SK-N-MC (cell line): ENCODE results near the gene RACGAP1.

Experiments used
- DNase-seq: peaks from one replicate; pipeline ENCODE4 v3.0.0-alpha.2; 2011; ENCODE audit warnings: low read depth, low spot score
- H3K27ac ChIP-seq: fragments of 200-600 bp; sonication (generic); 2 replicates; pipeline ENCODE4 v1.5.1; 2016; ENCODE audit warnings: mixed run types
- H3K36me3 ChIP-seq: fragments of 200-600 bp; sonication (generic); 2 replicates; pipeline ENCODE4 v1.6.1; 2017; ENCODE audit warnings: antibody characterized with exemption, low read length, mixed read lengths; ENCODE audit not compliant: insufficient read depth
- H3K4me3 ChIP-seq: fragments of 200-600 bp; sonication (generic); 2 replicates; pipeline ENCODE4 v1.5.1; 2016
- H3K9ac ChIP-seq: fragments of 200-600 bp; sonication (generic); 2 replicates; pipeline ENCODE4 v1.8.0; 2017; ENCODE audit warnings: mixed run types, mixed read lengths; ENCODE audit not compliant: insufficient read length
- H3K9me3 ChIP-seq: fragments of 200-600 bp; sonication (generic); 2 replicates; pipeline ENCODE4 v1.6.1; 2017; ENCODE audit warnings: low read depth, mild to moderate bottlenecking, antibody characterized with exemption, low read length, moderate library complexity, mixed read lengths
- EZH2 ChIP-seq: fragments of 200-600 bp; sonication (generic); IDR thresholded peaks from one replicate; pipeline ENCODE4 v1.6.1; 2017; ENCODE audit warnings: antibody characterized with exemption
- FOXP2 ChIP-seq: optimal IDR thresholded peaks from 2 replicates; pipeline ENCODE3; 2011; ENCODE audit warnings: mild to moderate bottlenecking, moderate library complexity; ENCODE audit not compliant: insufficient read depth; ENCODE audit errors: extremely low read length, control extremely low read depth
- POLR2AphosphoS5 ChIP-seq: IDR thresholded peaks from 2 replicates; pipeline ENCODE4 v1.6.1; 2012; ENCODE audit warnings: mild to moderate bottlenecking, low read depth, low read length, borderline replicate concordance

The RACGAP1 gene

GRCh38 chr12:49982246-49983087, 42.8 kb downstream of the RACGAP1 start:
- Histone ChIP-seq H3K4me3 (no peak overlapping the region), H3K9ac (no peak overlapping the region), H3K9me3 (no peaks in the 10 kb centered on the region), H3K36me3 (peaks cover 5% of the 10 kb centered on the region), H3K27ac (no peak overlapping the region)
- TF ChIP-seq POLR2AphosphoS5 (no peak), FOXP2 (no peak), EZH2 (no peak)
- no peak for DNase-seq

GRCh38 chr12:49980501-49981349, 44.6 kb downstream of the RACGAP1 start:
- TF ChIP-seq POLR2AphosphoS5 (no peak), FOXP2 (no peak), EZH2 (no peak)
- no peak for DNase-seq
- Histone ChIP-seq H3K27ac (no peak overlapping the region), H3K4me3 (no peak overlapping the region), H3K9ac (no peak overlapping the region), H3K9me3 (no peaks in the 10 kb centered on the region), H3K36me3 (no peaks in the 10 kb centered on the region)

GRCh38 chr12:49979791-49980190, 45.5 kb downstream of the RACGAP1 start:
- no peak for TF ChIP-seq EZH2
- TF ChIP-seq POLR2AphosphoS5 = no peak
- no peak for TF ChIP-seq FOXP2
- DNase-seq = no peak

GRCh38 chr12:49979016-49979586, 46.2 kb downstream of the RACGAP1 start:
- DNase-seq = no peak
- no peak overlapping the region for H3K9ac ChIP-seq
- TF ChIP-seq FOXP2 = no peak
- TF ChIP-seq EZH2 = no peak
- no peak for TF ChIP-seq POLR2AphosphoS5

More at GRCh38 chr12:49979791-49980190, 45.5 kb downstream of the RACGAP1 start:
- Histone ChIP-seq H3K4me3 (no peak overlapping the region), H3K9ac (no peak overlapping the region), H3K9me3 (no peaks in the 10 kb centered on the region), H3K27ac (no peak overlapping the region), H3K36me3 (no peaks in the 10 kb centered on the region)

GRCh38 chr12:49978125-49978524, 47.2 kb downstream of the RACGAP1 start:
- no peak overlapping the region for H3K27ac ChIP-seq

More at GRCh38 chr12:49979016-49979586, 46.2 kb downstream of the RACGAP1 start:
- H3K36me3 ChIP-seq = no peaks in the 10 kb centered on the region
- H3K4me3 ChIP-seq = no peak overlapping the region
- no peaks in the 10 kb centered on the region for H3K9me3 ChIP-seq
- H3K27ac ChIP-seq = no peak overlapping the region

GRCh38 chr12:49976557-49976956, 48.7 kb downstream of the RACGAP1 start:
- TF ChIP-seq EZH2 = no peak
- no peak for TF ChIP-seq POLR2AphosphoS5
- no peak for TF ChIP-seq FOXP2
- Histone ChIP-seq H3K27ac (no peak overlapping the region), H3K4me3 (no peak overlapping the region), H3K9me3 (no peaks in the 10 kb centered on the region), H3K36me3 (no peaks in the 10 kb centered on the region), H3K9ac (no peak overlapping the region)
- no peak for DNase-seq

More at GRCh38 chr12:49978125-49978524, 47.2 kb downstream of the RACGAP1 start:
- Histone ChIP-seq H3K9me3 (no peaks in the 10 kb centered on the region), H3K4me3 (no peak overlapping the region), H3K9ac (no peak overlapping the region), H3K36me3 (no peaks in the 10 kb centered on the region)
- TF ChIP-seq EZH2 (no peak), FOXP2 (no peak), POLR2AphosphoS5 (no peak)
- DNase-seq = no peak

GRCh38 chr12:49975318-49975761, 50.0 kb downstream of the RACGAP1 start:
- H3K9ac ChIP-seq = no peak overlapping the region
- no peaks in the 10 kb centered on the region for H3K36me3 ChIP-seq
- no peak for DNase-seq
- no peak overlapping the region for H3K4me3 ChIP-seq
- H3K9me3 ChIP-seq = no peaks in the 10 kb centered on the region
- H3K27ac ChIP-seq = no peak overlapping the region
- TF ChIP-seq EZH2 = no peak
- TF ChIP-seq POLR2AphosphoS5 = no peak
- TF ChIP-seq FOXP2 = no peak

GRCh38 chr12:49974677-49975317, 50.5 kb downstream of the RACGAP1 start:
- Histone ChIP-seq H3K36me3 (no peaks in the 10 kb centered on the region), H3K4me3 (no peak overlapping the region), H3K9ac (no peak overlapping the region), H3K27ac (no peak overlapping the region), H3K9me3 (no peaks in the 10 kb centered on the region)
- DNase-seq = no peak
- TF ChIP-seq POLR2AphosphoS5 = no peak
- no peak for TF ChIP-seq FOXP2
- TF ChIP-seq EZH2 = no peak
